Measurements from ENCODE around the gene PEMT.

DNA sequence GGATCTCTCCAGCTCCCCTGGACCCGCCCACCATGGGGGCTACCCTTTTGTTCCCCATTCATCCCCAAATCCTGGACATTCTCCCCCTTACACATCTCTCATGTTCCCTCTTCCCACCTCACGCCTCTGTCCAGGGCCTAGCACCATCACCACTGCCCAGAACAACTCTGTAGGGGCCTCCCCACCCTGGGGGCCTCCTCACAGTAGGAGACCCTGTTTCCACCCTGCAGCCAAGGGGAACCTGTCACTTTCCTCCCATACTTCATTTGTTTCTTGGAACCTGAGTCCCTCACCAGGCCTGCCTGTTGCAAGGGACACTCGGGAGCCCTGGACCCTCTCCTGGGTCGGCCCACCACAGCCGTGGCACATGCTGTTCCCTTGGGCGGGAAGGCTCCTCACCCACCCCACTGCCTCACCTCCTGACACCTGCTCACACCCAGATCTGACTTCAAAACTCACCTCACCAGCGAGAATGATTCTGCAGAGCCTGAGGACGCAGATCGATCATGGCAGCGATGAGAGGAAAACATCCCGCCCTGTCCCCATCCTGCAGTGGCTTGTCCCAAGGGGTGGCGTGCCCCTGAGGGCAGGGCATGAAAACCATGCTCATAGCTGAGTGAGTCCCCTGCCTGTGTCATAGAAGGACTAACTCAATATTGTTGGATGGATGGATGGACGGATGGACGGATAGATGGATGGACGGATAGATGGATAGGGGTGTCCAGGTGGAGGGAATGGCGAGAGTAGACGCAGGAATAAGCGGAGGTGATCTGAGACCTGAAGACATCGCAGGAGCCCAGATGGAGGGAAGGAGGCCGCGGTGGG, 88.6 kb downstream of the PEMT start:
- TF ChIP-seq, protein P1, sequence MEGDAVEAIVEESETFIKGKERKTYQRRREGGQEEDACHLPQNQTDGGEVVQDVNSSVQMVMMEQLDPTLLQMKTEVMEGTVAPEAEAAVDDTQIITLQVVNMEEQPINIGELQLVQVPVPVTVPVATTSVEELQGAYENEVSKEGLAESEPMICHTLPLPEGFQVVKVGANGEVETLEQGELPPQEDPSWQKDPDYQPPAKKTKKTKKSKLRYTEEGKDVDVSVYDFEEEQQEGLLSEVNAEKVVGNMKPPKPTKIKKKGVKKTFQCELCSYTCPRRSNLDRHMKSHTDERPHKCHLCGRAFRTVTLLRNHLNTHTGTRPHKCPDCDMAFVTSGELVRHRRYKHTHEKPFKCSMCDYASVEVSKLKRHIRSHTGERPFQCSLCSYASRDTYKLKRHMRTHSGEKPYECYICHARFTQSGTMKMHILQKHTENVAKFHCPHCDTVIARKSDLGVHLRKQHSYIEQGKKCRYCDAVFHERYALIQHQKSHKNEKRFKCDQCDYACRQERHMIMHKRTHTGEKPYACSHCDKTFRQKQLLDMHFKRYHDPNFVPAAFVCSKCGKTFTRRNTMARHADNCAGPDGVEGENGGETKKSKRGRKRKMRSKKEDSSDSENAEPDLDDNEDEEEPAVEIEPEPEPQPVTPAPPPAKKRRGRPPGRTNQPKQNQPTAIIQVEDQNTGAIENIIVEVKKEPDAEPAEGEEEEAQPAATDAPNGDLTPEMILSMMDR (IDR thresholded peaks at IDR 0.05) = no peak
- TF ChIP-seq EZH2 (IDR thresholded peaks at IDR 0.05; ENCODE audit: borderline replicate concordance, insufficient read depth, low read depth, low read length, poor library complexity, severe bottlenecking) = no peak
